Measurements from ENCODE around the gene USP7. TPM values are rescaled to one million over a fixed set of nuclear protein-coding genes. Genes with fewer than 3 reads are reported as not detected.
A peak's percentile ranks its signal among the peaks of the same experiment; 100 is the strongest.

Gene USP7
- total and polyA plus RNA-seq, 2 experiments from 2014 or later = 38.0 to 40.8 TPM

DNA sequence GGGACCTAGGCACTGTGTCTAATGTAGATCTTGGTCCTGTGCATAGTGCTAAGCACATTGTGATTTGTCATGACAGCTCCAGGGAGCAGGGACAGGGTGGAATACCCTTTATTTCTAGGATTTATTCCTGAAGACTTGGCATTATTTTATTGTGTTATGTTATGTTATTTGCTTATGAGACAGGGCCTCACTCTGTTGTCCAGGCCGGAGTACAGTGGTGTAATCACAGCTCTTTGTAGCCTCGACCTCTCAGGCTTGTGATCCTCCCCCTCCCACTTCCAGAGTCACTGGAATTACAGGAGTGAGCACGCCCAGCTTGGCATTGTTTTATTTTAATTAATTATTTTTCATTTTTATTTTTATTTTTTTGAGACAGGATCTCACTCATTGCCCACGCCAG, 40.5 kb upstream of the USP7 start:
- H3K27me3 ChIP-seq = no peaks in the 10 kb centered on the region
- no peaks in the 10 kb centered on the region for H3K9me2 ChIP-seq (replicated peaks; ENCODE audit: insufficient read depth)
- no peaks in the 10 kb centered on the region for H3K36me3 ChIP-seq (replicated peaks; ENCODE audit: insufficient read depth, low read depth)
- H3K79me2 ChIP-seq = no peaks in the 10 kb centered on the region
- H3K4me3 ChIP-seq = no peak overlapping the region
- no peak overlapping the region for H2AFZ ChIP-seq
- peak overlapping the region; percentile 23 for H3K27ac ChIP-seq
- no peaks in the 10 kb centered on the region for H3K4me1 ChIP-seq (ENCODE audit: insufficient read depth)
- no peak overlapping the region for H3K4me2 ChIP-seq
- TF ChIP-seq EZH2phosphoT487 (IDR thresholded peaks at IDR 0.05; ENCODE audit: low read depth, severe bottlenecking, unreplicated experiment) = no peak
- TF ChIP-seq, protein P1, sequence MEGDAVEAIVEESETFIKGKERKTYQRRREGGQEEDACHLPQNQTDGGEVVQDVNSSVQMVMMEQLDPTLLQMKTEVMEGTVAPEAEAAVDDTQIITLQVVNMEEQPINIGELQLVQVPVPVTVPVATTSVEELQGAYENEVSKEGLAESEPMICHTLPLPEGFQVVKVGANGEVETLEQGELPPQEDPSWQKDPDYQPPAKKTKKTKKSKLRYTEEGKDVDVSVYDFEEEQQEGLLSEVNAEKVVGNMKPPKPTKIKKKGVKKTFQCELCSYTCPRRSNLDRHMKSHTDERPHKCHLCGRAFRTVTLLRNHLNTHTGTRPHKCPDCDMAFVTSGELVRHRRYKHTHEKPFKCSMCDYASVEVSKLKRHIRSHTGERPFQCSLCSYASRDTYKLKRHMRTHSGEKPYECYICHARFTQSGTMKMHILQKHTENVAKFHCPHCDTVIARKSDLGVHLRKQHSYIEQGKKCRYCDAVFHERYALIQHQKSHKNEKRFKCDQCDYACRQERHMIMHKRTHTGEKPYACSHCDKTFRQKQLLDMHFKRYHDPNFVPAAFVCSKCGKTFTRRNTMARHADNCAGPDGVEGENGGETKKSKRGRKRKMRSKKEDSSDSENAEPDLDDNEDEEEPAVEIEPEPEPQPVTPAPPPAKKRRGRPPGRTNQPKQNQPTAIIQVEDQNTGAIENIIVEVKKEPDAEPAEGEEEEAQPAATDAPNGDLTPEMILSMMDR (IDR thresholded peaks at IDR 0.05; ENCODE audit: poor library complexity) = no peak
- no peak for TF ChIP-seq EZH2 (IDR thresholded peaks at IDR 0.05; ENCODE audit: borderline replicate concordance)
- no peak for DNase-seq (ENCODE audit: low spot score)
- WGBS (ENCODE audit: low lambda C conversion rate, missing lambda C conversion rate) = 80% methylated on average over 4 of the region's 4 CpGs
- no peaks in the 10 kb centered on the region for H3K9me3 ChIP-seq (ENCODE audit: low read depth)
- no peaks in the 10 kb centered on the region for H4K20me1 ChIP-seq (ENCODE audit: insufficient read depth, poor library complexity, severe bottlenecking)

DNA sequence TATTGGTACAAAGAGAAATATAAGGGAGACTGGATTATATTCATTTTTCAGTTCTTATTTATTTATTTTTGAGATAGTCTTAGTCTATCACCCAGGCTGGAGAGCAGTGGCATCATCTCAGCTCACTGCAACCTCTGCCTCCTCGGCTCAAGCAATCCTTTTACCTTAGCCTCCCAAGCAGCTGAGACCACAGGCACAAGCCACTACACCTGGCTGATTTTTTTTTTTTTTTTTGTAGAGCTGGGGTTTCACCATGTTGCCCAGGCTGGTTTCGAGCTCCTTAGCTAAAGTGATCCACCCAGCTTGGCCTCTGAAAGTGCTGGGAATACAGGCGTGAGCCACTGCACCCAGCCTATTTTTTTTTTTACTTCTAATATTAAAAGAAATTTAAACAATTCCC, 40.1 kb upstream of the USP7 start:
- Histone ChIP-seq H3K4me2 (no peak overlapping the region), H3K36me3 (replicated peaks; ENCODE audit: insufficient read depth, low read depth) (no peaks in the 10 kb centered on the region), H3K4me1 (ENCODE audit: insufficient read depth) (no peaks in the 10 kb centered on the region), H2AFZ (no peak overlapping the region), H3K79me2 (no peaks in the 10 kb centered on the region), H3K4me3 (no peak overlapping the region), H3K27me3 (no peaks in the 10 kb centered on the region), H3K9me3 (ENCODE audit: low read depth) (no peaks in the 10 kb centered on the region), H3K9me2 (replicated peaks; ENCODE audit: insufficient read depth) (no peaks in the 10 kb centered on the region), H3K27ac (peak overlapping the region; percentile 23), H4K20me1 (ENCODE audit: insufficient read depth, poor library complexity, severe bottlenecking) (no peaks in the 10 kb centered on the region)
- 93% methylated on average over 3 of the region's 3 CpGs for WGBS (ENCODE audit: low lambda C conversion rate, missing lambda C conversion rate)
- no peak for DNase-seq (ENCODE audit: low spot score)
- TF ChIP-seq, protein P1 (IDR thresholded peaks at IDR 0.05; ENCODE audit: poor library complexity) = no peak
- TF ChIP-seq EZH2 (IDR thresholded peaks at IDR 0.05; ENCODE audit: borderline replicate concordance) (no peak), EZH2phosphoT487 (IDR thresholded peaks at IDR 0.05; ENCODE audit: low read depth, severe bottlenecking, unreplicated experiment) (no peak)

DNA sequence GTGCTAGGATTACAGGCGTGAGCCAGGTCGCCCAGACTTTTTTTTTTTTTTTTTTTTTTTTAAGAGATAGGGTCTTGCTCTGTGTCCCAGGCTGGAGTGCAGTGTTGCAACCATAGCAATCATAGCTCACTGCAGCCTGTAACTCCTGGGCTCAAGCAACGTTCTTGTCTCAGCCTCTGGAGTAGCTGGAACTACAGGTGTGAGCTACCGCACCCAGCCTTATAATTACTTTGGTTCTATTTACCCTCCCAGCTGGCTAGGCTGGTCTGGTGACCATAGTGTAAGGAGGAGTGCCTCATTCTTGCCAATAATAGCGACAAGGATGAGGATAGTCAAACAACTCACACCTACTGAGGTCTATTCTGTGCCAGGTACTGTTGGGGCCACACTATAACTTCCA, 39.6 kb upstream of the USP7 start:
- Histone ChIP-seq H3K4me1 (ENCODE audit: insufficient read depth) (no peaks in the 10 kb centered on the region), H3K27me3 (no peaks in the 10 kb centered on the region), H3K4me2 (no peak overlapping the region), H4K20me1 (ENCODE audit: insufficient read depth, poor library complexity, severe bottlenecking) (no peaks in the 10 kb centered on the region), H2AFZ (no peak overlapping the region), H3K4me3 (no peak overlapping the region), H3K79me2 (no peaks in the 10 kb centered on the region), H3K27ac (peak overlapping the region; percentile 23), H3K9me3 (ENCODE audit: low read depth) (no peaks in the 10 kb centered on the region), H3K36me3 (replicated peaks; ENCODE audit: insufficient read depth, low read depth) (no peaks in the 10 kb centered on the region), H3K9me2 (replicated peaks; ENCODE audit: insufficient read depth) (no peaks in the 10 kb centered on the region)
- DNase-seq (ENCODE audit: low spot score) = peak; percentile 52
- 61% methylated on average over 5 of the region's 5 CpGs for WGBS (ENCODE audit: low lambda C conversion rate, missing lambda C conversion rate)
- no peak for TF ChIP-seq EZH2phosphoT487 (IDR thresholded peaks at IDR 0.05; ENCODE audit: low read depth, severe bottlenecking, unreplicated experiment)
- TF ChIP-seq, protein P1 (IDR thresholded peaks at IDR 0.05; ENCODE audit: poor library complexity) = no peak
- no peak for TF ChIP-seq EZH2 (IDR thresholded peaks at IDR 0.05; ENCODE audit: borderline replicate concordance)

DNA sequence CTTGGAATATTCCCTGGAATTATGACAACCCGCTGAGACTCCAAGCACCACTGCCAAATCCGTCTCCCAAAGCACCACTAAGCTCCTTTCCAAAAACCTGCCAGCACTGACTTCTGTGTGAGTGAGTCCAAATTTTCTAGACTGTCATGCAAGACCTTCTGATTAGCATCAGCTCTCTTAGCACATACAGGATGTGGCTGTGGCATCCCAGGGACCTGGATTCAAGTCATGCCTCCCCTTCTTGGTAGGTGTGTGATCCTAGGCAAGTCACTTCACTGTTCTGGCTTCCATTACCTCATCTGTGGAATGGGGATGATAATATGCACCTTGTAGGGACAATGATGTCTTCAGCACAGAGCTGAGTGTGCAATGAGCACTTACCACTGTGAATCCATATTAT, 38.3 kb upstream of the USP7 start:
- Histone ChIP-seq H3K9me3 (ENCODE audit: low read depth) (no peaks in the 10 kb centered on the region), H3K27me3 (no peaks in the 10 kb centered on the region), H3K4me3 (no peak overlapping the region), H3K4me1 (ENCODE audit: insufficient read depth) (no peaks in the 10 kb centered on the region), H3K4me2 (no peak overlapping the region), H3K9me2 (replicated peaks; ENCODE audit: insufficient read depth) (no peaks in the 10 kb centered on the region), H3K27ac (no peak overlapping the region), H2AFZ (no peak overlapping the region), H3K36me3 (replicated peaks; ENCODE audit: insufficient read depth, low read depth) (no peaks in the 10 kb centered on the region), H3K79me2 (no peaks in the 10 kb centered on the region), H4K20me1 (ENCODE audit: insufficient read depth, poor library complexity, severe bottlenecking) (no peaks in the 10 kb centered on the region)
- WGBS (ENCODE audit: low lambda C conversion rate, missing lambda C conversion rate) = 85% methylated on average over 2 of the region's 2 CpGs
- DNase-seq (ENCODE audit: low spot score) = no peak
- no peak for TF ChIP-seq EZH2 (IDR thresholded peaks at IDR 0.05; ENCODE audit: borderline replicate concordance)
- TF ChIP-seq EZH2phosphoT487 (IDR thresholded peaks at IDR 0.05; ENCODE audit: low read depth, severe bottlenecking, unreplicated experiment) = no peak
- TF ChIP-seq, protein P1 (IDR thresholded peaks at IDR 0.05; ENCODE audit: poor library complexity) = no peak

All from hepatocyte (in vitro differentiated cells).